ENCODE results near the gene IGSF5. TPM values are rescaled to one million over a fixed set of nuclear protein-coding genes. Genes with fewer than 3 reads are reported as not detected.

The IGSF5 gene
- total RNA-seq, 2 experiments from 2014 or later, result not detected

DNA sequence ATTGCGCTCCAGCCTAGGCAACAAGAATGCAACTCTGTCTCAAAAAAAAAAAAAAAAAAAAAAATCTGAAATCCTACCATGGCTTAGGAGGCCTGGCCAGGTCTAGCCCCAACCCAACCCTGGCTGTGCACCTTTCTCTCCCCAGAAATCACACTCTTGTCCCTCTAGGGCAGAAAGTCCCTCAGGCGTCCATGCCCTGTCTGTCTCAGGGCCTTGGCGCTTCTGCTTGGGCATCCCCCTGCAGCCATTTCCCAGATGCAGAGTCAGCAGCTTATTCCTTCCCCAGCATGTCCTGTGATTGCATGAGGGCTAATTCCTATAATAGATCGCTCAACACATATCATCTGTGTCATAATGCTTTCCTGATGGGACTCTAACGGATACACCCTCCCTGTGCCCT lies 65.0 kb downstream of the IGSF5 start:
- H3K4me3 Mint-ChIP-seq, result no peak overlapping the region
- H3K9me3 Mint-ChIP-seq, result peaks cover 24% of the 10 kb centered on the region
- no peaks in the 10 kb centered on the region for H3K36me3 Mint-ChIP-seq (ENCODE audit: low read depth)
- H3K27me3 Mint-ChIP-seq, result no peaks in the 10 kb centered on the region
- ChIA-PET CTCF (no interaction called here), POLR2A (no interaction called here)
- H3K27ac Mint-ChIP-seq, result no peak overlapping the region
- no peak for DNase-seq
- H3K4me1 Mint-ChIP-seq, result no peaks in the 10 kb centered on the region

DNA sequence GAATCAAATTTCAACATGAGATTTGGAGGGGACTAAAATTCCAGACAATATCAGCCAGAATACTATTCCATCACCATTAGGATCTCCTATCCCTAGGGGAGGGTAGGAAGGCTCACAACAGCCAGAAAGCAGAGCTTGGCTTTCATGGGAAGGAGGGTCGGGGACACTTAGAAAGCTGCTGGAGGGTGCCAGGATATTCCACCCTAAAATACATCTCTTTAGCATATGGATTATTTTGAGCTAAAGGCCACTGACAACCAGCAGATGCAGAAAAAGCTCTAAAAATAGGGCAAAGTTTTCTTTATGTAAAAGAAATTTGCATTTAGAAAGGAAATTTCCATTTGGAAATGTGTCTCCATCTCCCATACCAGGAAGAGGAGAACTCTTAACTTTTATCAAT lies 68.0 kb downstream of the IGSF5 start:
- H3K27ac Mint-ChIP-seq, result no peak overlapping the region

DNA sequence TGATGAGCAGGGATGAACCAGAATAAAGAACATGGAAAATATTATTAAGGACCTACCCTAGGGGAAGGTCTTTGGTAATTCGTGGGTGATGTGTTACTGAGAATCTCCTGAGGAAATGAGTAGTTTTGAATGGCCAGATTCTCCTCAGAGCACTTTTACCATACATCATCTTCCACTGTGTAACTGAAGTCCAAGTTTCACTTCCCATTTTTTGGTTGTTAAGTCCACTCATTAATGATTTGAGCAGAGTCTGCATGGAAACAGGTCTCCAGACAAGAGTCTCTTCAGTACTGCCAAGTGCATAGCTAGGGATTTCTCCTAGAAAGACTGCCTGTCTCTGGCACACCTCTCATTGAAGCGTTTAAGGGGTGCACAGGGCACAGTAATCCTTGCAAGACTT lies 73.6 kb downstream of the IGSF5 start:
- no peak overlapping the region for H3K4me3 Mint-ChIP-seq
- DNase-seq, result no peak
- H3K9me3 Mint-ChIP-seq, result peaks cover 5% of the 10 kb centered on the region
- no peaks in the 10 kb centered on the region for H3K36me3 Mint-ChIP-seq (ENCODE audit: low read depth)
- no peaks in the 10 kb centered on the region for H3K27me3 Mint-ChIP-seq
- no peak overlapping the region for H3K27ac Mint-ChIP-seq
- H3K4me1 Mint-ChIP-seq, result no peaks in the 10 kb centered on the region
- ChIA-PET CTCF (no interaction called here), POLR2A (no interaction called here)

More for the DNA sequence above, 68.0 kb downstream of the IGSF5 start:
- Mint-ChIP-seq H3K36me3 (ENCODE audit: low read depth) (no peaks in the 10 kb centered on the region), H3K4me1 (no peaks in the 10 kb centered on the region), H3K9me3 (peaks cover 10% of the 10 kb centered on the region), H3K4me3 (no peak overlapping the region), H3K27me3 (no peaks in the 10 kb centered on the region)
- no peak for DNase-seq
- POLR2A ChIA-PET, result no interaction called here
- CTCF ChIA-PET, result no interaction called here

DNA sequence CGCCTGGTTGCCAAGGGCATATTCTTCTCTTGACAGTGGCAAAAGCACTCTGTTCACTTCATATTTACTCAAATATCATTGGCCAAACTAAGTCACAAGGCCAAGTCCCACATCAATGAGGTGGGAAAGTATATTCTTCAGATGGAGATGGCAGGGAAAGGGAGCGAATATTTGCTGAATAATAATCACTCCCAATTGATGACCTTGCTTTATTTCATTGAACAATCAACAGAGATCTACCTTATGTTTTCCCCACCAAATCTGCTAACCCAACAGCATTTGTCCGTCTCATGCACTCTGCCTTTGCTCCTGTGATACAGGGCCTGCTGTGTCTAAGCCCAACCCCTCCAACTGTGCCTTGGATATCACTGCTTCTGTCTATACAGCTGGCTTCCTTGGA lies 77.1 kb downstream of the IGSF5 start:
- no peak for DNase-seq
- Mint-ChIP-seq H3K4me1 (no peaks in the 10 kb centered on the region), H3K4me3 (no peak overlapping the region), H3K27ac (no peak overlapping the region), H3K36me3 (ENCODE audit: low read depth) (no peaks in the 10 kb centered on the region), H3K9me3 (peaks cover 12% of the 10 kb centered on the region), H3K27me3 (no peaks in the 10 kb centered on the region)
- ChIA-PET POLR2A (no interaction called here), CTCF (no interaction called here)

DNA sequence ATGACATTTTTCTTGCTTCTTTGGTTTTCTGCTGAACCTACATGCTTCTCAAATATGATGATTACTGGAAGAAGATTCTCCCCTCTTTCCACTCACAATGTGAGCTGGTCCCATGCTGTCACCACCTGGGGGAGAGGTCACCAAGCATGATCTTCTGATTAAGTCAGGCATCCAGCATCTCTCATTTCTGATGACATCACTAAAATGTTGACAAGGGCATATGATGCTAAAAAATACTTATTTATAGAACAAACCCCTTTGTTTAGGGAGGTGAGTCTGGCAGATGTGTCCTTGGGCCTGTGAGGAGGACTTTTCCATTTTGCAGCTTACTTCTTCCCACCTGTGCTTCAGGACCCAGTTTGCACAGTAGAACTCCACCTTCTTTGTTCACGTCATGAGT lies 80.3 kb downstream of the IGSF5 start:
- H3K36me3 Mint-ChIP-seq (ENCODE audit: low read depth), result no peaks in the 10 kb centered on the region
- CTCF ChIA-PET, result no interaction called here
- no peak overlapping the region for H3K4me3 Mint-ChIP-seq
- H3K4me1 Mint-ChIP-seq, result no peaks in the 10 kb centered on the region
- POLR2A ChIA-PET, result no interaction called here
- H3K27ac Mint-ChIP-seq, result no peak overlapping the region
- no peak for DNase-seq
- no peaks in the 10 kb centered on the region for H3K27me3 Mint-ChIP-seq
- peaks cover 6% of the 10 kb centered on the region for H3K9me3 Mint-ChIP-seq

DNA sequence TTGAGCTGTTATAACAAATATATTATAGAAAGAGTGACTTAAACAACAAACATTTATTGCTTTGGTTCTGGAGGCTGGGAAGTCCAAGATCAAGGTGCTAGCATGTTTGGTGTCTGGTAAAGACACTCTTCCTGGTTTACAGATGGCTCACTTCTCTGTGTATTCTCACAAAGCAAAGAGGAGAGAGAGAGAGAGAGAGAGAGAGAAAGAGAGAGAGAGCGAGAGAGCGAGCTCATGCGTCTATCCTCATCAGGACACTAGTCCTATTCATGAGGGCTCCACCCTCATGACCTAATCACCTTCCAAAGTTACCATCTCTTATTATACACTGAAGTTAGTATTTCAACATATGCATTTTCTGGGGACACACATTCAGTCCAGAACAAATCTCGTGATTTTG lies 89.6 kb downstream of the IGSF5 start:
- ChIA-PET POLR2A (no interaction called here), CTCF (no interaction called here)
- Mint-ChIP-seq H3K4me1 (no peaks in the 10 kb centered on the region), H3K9me3 (peaks cover 8% of the 10 kb centered on the region), H3K27ac (no peak overlapping the region), H3K4me3 (no peak overlapping the region), H3K27me3 (no peaks in the 10 kb centered on the region), H3K36me3 (ENCODE audit: low read depth) (no peaks in the 10 kb centered on the region)
- no peak for DNase-seq

DNA sequence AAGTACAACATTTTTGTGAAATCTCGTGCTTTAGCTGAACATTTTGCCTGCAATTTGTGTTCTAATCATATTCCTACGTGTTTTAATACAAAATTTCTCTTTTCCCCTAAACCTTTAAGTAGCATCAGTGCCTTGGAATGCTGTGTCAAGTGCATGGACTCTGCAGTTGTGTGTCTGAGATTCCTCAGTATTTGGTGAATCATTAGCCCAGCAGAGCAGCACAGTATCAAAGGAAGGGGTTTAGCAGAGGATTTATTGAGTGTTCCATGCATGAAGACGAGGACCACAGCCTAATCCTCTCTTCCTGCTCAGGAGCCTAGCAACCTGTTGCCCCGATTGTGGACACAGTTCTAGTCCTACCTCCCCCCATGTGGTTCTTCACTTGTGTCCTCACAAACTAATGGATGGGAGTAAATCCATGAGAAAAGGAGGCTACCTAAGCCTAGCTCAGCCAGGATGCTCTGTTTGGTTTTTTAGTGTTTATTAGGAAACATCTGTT lies 92.9 kb downstream of the IGSF5 start:
- peaks cover 8% of the 10 kb centered on the region for H3K9me3 Mint-ChIP-seq
- H3K4me3 Mint-ChIP-seq, result no peak overlapping the region
- no peaks in the 10 kb centered on the region for H3K27me3 Mint-ChIP-seq
- no peaks in the 10 kb centered on the region for H3K4me1 Mint-ChIP-seq
- H3K27ac Mint-ChIP-seq, result no peak overlapping the region
- no peak for DNase-seq
- ChIA-PET POLR2A (no interaction called here), CTCF (no interaction called here)
- H3K36me3 Mint-ChIP-seq (ENCODE audit: low read depth), result no peaks in the 10 kb centered on the region

DNA sequence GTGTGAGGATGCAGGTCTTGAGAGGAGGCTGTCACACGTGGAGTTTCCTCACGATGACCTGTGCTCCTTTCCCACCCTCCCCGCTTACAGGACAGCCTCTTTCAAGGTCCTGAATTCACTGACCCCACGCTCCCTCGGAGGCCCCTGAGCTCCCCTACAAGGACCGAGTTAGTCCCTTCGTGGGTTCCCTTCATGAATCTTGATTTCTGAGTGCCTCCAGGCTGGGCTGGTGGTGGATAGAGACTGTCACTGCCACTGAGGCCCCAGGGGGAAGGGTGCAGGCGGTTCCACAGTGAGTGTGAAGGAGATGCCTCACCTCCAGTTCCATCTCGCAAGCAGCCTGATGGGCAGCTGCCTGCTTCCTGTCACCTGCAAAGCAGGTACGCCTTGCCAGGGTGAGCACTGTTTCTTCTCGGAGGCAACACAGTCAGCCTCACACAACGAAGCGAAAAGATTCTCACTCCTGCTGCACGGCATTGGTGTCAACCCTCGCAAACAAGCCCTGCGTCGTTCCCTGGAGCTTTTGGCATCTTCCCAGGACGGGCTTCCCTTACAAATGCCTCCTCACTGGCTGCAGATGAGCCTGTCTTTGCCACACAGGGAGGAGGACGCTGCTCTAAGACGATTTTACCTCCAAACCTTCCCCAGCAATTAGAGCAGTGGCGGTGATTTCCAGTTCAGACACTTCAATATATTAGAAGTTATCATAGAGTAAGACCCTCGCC lies 95.6 kb downstream of the IGSF5 start:
- H3K27ac Mint-ChIP-seq, result no peak overlapping the region
- H3K9me3 Mint-ChIP-seq, result peaks cover 15% of the 10 kb centered on the region
- H3K36me3 Mint-ChIP-seq (ENCODE audit: low read depth), result no peaks in the 10 kb centered on the region
- no peaks in the 10 kb centered on the region for H3K27me3 Mint-ChIP-seq
- no peaks in the 10 kb centered on the region for H3K4me1 Mint-ChIP-seq
- CTCF ChIA-PET, result no interaction called here
- H3K4me3 Mint-ChIP-seq, result no peak overlapping the region
- DNase-seq, result no peak
- POLR2A ChIA-PET, result no interaction called here

DNA sequence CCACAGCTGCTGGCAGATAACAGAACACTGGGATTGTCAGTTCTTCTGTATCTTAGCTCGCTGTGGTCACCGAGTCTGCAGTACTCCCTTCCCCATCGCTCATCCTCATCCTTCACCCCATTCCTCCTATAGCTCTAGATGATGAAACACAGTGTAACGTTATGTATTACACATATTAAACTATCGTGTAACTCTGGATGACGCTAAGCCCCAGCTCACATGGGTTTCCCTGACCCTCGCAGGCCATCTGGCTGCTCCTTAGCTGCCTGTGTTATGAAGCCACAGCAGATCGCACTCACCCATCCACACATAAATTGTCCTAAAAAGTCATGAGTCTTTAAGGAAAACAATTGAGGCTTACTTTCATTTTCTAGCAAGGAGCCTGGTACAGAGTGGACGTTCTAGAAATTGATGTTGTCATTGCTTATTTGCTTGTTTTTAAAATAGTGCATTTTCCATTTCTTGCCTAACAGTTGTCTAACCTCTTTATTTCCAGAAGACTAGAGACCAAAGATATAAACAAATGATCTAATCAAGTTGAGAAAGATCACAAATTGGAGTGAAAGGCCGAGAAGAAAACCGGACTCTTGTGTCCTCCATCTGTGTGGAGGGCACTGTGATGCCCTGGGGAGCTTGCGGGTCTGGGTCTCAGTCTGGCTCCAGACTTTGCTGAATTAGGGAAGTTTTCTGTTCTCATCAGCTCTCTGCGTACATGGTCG lies 97.9 kb downstream of the IGSF5 start:
- no peak for DNase-seq
- POLR2A ChIA-PET, result no interaction called here
- no peak overlapping the region for H3K4me3 Mint-ChIP-seq
- no peaks in the 10 kb centered on the region for H3K27me3 Mint-ChIP-seq
- no peak overlapping the region for H3K27ac Mint-ChIP-seq
- H3K9me3 Mint-ChIP-seq, result peaks cover 14% of the 10 kb centered on the region
- no peaks in the 10 kb centered on the region for H3K36me3 Mint-ChIP-seq (ENCODE audit: low read depth)
- H3K4me1 Mint-ChIP-seq, result no peaks in the 10 kb centered on the region
- CTCF ChIA-PET, result no interaction called here

DNA sequence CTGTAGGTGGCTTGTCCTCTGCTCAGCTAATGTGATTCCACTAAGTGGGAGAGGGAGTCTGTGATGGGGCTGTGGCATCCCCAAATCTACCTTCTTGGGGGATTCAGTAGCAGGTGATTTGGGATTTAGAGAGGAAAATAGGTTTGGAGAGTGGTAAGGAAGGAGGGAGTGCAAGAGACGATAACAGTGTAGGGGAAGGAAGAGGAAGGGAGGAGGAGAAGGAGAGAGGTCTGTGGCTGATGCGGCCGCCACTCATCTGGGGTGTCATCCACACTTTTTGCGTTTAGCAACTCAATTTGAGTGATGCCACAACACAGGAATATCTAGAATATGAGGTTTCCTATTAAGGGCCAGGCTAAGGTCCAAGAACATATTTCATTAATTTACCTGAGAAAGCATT lies 98.5 kb downstream of the IGSF5 start:
- POLR2A ChIA-PET, result no interaction called here
- Mint-ChIP-seq H3K9me3 (peaks cover 14% of the 10 kb centered on the region), H3K27ac (no peak overlapping the region), H3K27me3 (no peaks in the 10 kb centered on the region), H3K36me3 (ENCODE audit: low read depth) (no peaks in the 10 kb centered on the region), H3K4me1 (no peaks in the 10 kb centered on the region), H3K4me3 (no peak overlapping the region)
- no peak for DNase-seq
- CTCF ChIA-PET, result no interaction called here

DNA sequence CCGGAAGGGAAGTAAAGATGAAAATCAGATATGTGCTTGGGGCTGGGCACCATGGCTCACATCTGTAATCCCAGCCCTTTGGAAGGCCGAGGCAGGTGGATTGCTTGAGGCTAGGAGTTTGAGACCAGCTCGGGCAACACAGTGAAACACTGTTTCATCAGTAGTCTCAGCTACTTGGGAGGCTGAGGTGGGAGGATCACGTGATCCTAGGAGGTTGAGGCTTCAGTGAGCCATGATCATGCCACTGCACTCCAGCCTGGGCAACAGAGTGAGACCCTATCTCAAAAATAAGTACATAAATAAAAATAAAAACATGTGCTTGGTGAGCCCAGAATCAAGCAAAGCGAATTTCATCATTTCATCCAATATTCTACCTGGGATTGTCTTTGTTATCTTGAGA lies 98.9 kb downstream of the IGSF5 start:
- Mint-ChIP-seq H3K9me3 (peaks cover 16% of the 10 kb centered on the region), H3K27ac (no peak overlapping the region), H3K4me1 (no peaks in the 10 kb centered on the region), H3K4me3 (no peak overlapping the region), H3K36me3 (ENCODE audit: low read depth) (no peaks in the 10 kb centered on the region), H3K27me3 (no peaks in the 10 kb centered on the region)
- POLR2A ChIA-PET, result no interaction called here
- CTCF ChIA-PET, result no interaction called here
- DNase-seq, result no peak

DNA sequence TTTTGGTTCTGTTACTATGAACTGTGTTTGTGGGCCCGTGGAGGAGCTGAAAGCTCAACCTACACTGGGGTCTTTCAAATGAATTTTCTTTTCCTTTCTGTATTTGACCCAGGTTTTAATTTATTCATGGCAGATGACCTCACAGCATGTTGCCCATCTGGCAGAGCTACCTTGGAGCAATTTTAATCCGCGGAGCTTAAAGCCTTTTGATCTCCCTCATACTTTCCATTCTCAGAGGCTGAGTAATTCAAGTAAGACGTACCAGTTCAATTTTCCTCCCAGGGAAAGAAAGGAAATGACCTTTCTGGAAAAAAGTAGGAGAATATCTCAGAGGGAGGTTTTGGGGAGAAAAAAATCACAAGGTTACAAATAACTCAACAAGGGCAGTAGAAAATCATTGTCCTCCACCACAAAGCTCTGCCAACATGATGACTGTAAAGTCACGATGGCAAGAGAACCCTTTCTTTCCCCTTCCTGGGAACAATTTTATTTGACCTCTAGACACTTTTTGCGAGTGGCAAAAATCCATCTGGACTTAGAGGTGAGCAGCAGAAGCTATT lies 100.7 kb downstream of the IGSF5 start:
- H3K27me3 Mint-ChIP-seq, result no peaks in the 10 kb centered on the region
- DNase-seq, result no peak
- no peak overlapping the region for H3K27ac Mint-ChIP-seq
- peaks cover 20% of the 10 kb centered on the region for H3K9me3 Mint-ChIP-seq
- ChIA-PET POLR2A (no interaction called here), CTCF (no interaction called here)
- H3K4me3 Mint-ChIP-seq, result no peak overlapping the region
- no peaks in the 10 kb centered on the region for H3K4me1 Mint-ChIP-seq
- no peaks in the 10 kb centered on the region for H3K36me3 Mint-ChIP-seq (ENCODE audit: low read depth)

DNA sequence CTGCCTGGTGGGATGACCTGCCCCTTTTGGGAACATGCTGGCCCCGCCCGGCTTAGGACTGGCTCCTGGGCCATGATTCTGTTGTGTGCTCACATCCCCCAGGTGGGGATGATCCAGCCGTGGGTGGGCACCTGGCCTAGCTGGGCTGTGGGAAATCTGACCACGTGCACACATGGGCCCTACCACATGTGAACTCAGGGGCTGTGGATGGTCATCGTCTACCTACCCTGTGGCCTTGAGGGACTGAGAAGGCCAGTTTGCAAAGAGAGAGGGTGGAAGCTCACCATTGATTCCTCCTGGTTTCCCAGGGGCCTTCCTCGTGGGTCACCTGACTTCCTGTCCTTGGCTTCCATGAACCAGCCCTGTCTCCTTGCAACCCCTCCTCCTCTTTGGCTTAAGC lies 102.9 kb downstream of the IGSF5 start:
- CTCF ChIA-PET, result no interaction called here
- H3K36me3 Mint-ChIP-seq (ENCODE audit: low read depth), result no peaks in the 10 kb centered on the region
- POLR2A ChIA-PET, result no interaction called here
- no peak overlapping the region for H3K27ac Mint-ChIP-seq
- H3K9me3 Mint-ChIP-seq, result peaks cover 32% of the 10 kb centered on the region
- H3K4me3 Mint-ChIP-seq, result no peak overlapping the region
- H3K27me3 Mint-ChIP-seq, result no peaks in the 10 kb centered on the region
- H3K4me1 Mint-ChIP-seq, result no peaks in the 10 kb centered on the region
- no peak for DNase-seq

Data from activated CD4-positive, alpha-beta memory T cell treated with anti-CD3 and anti-CD28 coated beads, Interleukin-2, amount 10 ng/mL, durations not matched to agents 7 days and 5 days (primary cell).